OCI-LY1 (cell line): ENCODE results near the gene POLE2.
"Not testable (repeated sequence)": the region's sequence is repeated elsewhere in the genome, so short reads cannot be mapped to it uniquely, and the experiment has no call there.

Experiments
- H2AFZ ChIP-seq: fragments of 200-600 bp; sonication (generic), shearing (Covaris generic); 2 replicates; pipeline ENCODE4 v1.6.0; 2014; ENCODE audit warnings: antibody characterized with exemption, mild to moderate bottlenecking, low read length
- H3F3A ChIP-seq: fragments of 200-600 bp; sonication (generic), shearing (Covaris generic); 2 replicates; pipeline ENCODE4 v1.6.0; 2014; ENCODE audit warnings: mild to moderate bottlenecking, antibody characterized with exemption, low read length, moderate library complexity; ENCODE audit not compliant: insufficient read depth
- H3K27ac ChIP-seq: fragments of 200-600 bp; sonication (generic); 2 replicates; pipeline ENCODE4 v1.5.1; 2014; ENCODE audit warnings: low read length, mixed run types, mild to moderate bottlenecking, low read depth; ENCODE audit not compliant: poor library complexity, severe bottlenecking
- H3K27me3 ChIP-seq: fragments of 200-600 bp; sonication (generic); 2 replicates; pipeline ENCODE4 v1.6.0; 2014; ENCODE audit warnings: antibody characterized with exemption, mild to moderate bottlenecking, low read length, moderate library complexity; ENCODE audit not compliant: insufficient read depth
- H3K36me3 ChIP-seq: fragments of 200-600 bp; sonication (generic); 2 replicates; pipeline ENCODE4 v1.6.1; 2014; ENCODE audit warnings: mild to moderate bottlenecking, antibody characterized with exemption, low read length, moderate library complexity, mixed read lengths; ENCODE audit not compliant: insufficient read depth
- H3K4me1 ChIP-seq: fragments of 200-600 bp; sonication (generic); 2 replicates; pipeline ENCODE4 v1.5.1; 2014; ENCODE audit warnings: mild to moderate bottlenecking, low read length, moderate library complexity; ENCODE audit not compliant: insufficient read depth, severe bottlenecking
- H3K4me2 ChIP-seq: fragments of 200-600 bp; sonication (generic), shearing (Covaris generic); 2 replicates; pipeline ENCODE4 v1.6.1; 2014; ENCODE audit warnings: low read length
- H3K4me3 ChIP-seq: fragments of 200-600 bp; sonication (generic); 2 replicates; pipeline ENCODE4 v1.5.1; 2014; ENCODE audit warnings: low read length, low read depth, mild to moderate bottlenecking, mixed read lengths; ENCODE audit not compliant: poor library complexity, severe bottlenecking
- H3K79me2 ChIP-seq: fragments of 200-600 bp; shearing (Covaris generic); 2 replicates; pipeline ENCODE4 v1.6.1; 2016; ENCODE audit warnings: mixed run types, low read length, mixed read lengths; ENCODE audit not compliant: insufficient read depth
- H3K9ac ChIP-seq: fragments of 200-600 bp; sonication (generic), shearing (Covaris generic); 2 replicates; pipeline ENCODE4 v1.6.1; 2014; ENCODE audit warnings: mild to moderate bottlenecking, low read length, mixed read lengths
- H3K9me2 ChIP-seq: fragments of 200-600 bp; sonication (generic), shearing (Covaris generic); 2 replicates; pipeline ENCODE4 v1.6.1; 2014; ENCODE audit warnings: low read depth, mild to moderate bottlenecking, low read length, mixed read lengths
- H3K9me3 ChIP-seq: fragments of 200-600 bp; shearing (Covaris generic); 2 replicates; pipeline ENCODE4 v1.6.1; 2014; ENCODE audit warnings: low read length, mixed read lengths
- H4K20me1 ChIP-seq: fragments of 200-600 bp; sonication (generic), shearing (Covaris generic); 2 replicates; pipeline ENCODE4 v1.6.0; 2016; ENCODE audit warnings: mild to moderate bottlenecking, low read length; ENCODE audit not compliant: insufficient read depth
- EZH2 ChIP-seq: fragments of 200-600 bp; sonication (generic), shearing (Covaris generic); IDR thresholded peaks from 2 replicates; pipeline ENCODE4 v1.8.0; 2017; ENCODE audit warnings: borderline replicate concordance, mixed run types, mild to moderate bottlenecking, antibody characterized with exemption, low read length, moderate library complexity, mixed read lengths
- TF ChIP-seq, protein P1 (sequence below): fragments of 200-600 bp; sonication (generic), shearing (Covaris generic); IDR thresholded peaks from 2 replicates; pipeline ENCODE4 v1.5.1; 2017; ENCODE audit warnings: mild to moderate bottlenecking, antibody characterized with exemption, low read length, moderate library complexity, mixed read lengths

The POLE2 gene

DNA sequence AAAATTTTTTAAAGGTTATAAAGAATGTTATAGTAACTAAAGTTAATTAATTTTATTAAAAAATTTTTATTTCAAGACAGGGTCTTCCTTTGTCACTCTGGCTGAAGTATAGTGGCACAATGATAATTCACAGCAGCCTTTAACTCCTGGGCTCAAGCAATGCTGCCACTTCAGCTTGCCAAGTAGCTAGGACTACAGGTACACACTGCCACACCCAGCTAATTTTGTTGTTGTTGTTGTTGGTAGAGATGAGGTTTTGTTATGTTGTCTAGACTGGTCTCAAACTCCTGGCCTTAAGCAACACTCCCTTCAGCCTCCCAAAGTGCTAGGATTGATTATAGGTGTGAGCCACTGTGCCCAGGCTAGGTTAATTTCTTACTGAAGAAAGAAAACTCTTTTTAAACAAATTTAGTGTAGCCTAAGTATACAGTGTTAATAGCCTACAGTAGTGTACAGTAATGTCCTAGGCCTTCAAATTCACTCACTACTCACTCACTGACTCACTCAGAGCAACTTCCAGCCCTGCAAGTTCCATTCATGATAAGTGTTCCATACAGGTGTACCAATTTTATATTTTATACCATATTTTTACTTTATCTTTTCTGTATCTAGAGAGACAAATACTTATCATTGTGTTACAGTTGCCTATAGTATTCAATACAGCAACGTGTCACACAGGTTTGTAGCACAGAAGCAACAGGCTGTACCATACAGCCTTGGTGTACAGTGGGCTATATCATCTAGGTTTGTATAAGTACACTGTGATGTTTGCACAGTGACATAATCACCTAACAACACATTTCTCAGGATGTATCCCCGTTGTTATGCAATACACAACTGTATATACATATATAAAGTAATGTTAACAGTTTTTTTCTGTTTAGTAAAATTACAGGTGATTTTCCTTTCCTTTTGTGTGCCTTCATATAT is 28.2 kb downstream of the POLE2 start:
- Histone ChIP-seq H3K27ac (no peak overlapping the region), H3K36me3 (peaks cover 29% of the 10 kb centered on the region), H3K4me2 (no peak overlapping the region), H3K9ac (no peak overlapping the region), H3K9me2 (no peaks in the 10 kb centered on the region), H3K27me3 (no peaks in the 10 kb centered on the region), H3K79me2 (no peaks in the 10 kb centered on the region), H3K9me3 (no peaks in the 10 kb centered on the region), H3K4me1 (no peaks in the 10 kb centered on the region), H4K20me1 (no peaks in the 10 kb centered on the region), H3F3A (no peaks in the 10 kb centered on the region), H3K4me3 (no peak overlapping the region), H2AFZ (no peak overlapping the region)
- TF ChIP-seq, protein P1, sequence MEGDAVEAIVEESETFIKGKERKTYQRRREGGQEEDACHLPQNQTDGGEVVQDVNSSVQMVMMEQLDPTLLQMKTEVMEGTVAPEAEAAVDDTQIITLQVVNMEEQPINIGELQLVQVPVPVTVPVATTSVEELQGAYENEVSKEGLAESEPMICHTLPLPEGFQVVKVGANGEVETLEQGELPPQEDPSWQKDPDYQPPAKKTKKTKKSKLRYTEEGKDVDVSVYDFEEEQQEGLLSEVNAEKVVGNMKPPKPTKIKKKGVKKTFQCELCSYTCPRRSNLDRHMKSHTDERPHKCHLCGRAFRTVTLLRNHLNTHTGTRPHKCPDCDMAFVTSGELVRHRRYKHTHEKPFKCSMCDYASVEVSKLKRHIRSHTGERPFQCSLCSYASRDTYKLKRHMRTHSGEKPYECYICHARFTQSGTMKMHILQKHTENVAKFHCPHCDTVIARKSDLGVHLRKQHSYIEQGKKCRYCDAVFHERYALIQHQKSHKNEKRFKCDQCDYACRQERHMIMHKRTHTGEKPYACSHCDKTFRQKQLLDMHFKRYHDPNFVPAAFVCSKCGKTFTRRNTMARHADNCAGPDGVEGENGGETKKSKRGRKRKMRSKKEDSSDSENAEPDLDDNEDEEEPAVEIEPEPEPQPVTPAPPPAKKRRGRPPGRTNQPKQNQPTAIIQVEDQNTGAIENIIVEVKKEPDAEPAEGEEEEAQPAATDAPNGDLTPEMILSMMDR, result no peak
- no peak for TF ChIP-seq EZH2

DNA sequence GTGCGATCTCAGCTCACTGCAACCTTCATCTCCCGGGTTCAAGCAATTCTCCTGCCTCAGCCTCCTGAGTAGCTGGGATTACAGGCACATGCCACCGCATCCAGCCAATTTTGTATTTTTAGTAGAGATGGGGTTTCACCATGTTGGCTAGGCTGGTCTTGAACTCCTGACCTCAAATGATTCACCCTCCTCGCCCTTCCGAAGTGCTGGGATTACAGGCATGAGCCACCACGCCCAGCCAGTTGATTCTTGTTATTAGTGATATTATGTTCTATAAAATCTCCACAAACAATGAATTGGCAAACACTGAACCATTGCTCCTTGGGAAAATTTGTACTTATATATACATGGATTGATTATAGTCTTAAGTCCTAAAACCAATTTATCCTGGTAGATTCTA is 30.5 kb downstream of the POLE2 start:
- H2AFZ ChIP-seq, H3K27me3 ChIP-seq, H3K79me2 ChIP-seq, H3K9me3 ChIP-seq, H3K9ac ChIP-seq, H3K9me2 ChIP-seq, H3K4me3 ChIP-seq, H3K4me2 ChIP-seq, H3F3A ChIP-seq, H3K27ac ChIP-seq, H4K20me1 ChIP-seq, H3K4me1 ChIP-seq: not testable (repeated sequence)
- H3K36me3 ChIP-seq, result peaks cover 29% of the 10 kb centered on the region

DNA sequence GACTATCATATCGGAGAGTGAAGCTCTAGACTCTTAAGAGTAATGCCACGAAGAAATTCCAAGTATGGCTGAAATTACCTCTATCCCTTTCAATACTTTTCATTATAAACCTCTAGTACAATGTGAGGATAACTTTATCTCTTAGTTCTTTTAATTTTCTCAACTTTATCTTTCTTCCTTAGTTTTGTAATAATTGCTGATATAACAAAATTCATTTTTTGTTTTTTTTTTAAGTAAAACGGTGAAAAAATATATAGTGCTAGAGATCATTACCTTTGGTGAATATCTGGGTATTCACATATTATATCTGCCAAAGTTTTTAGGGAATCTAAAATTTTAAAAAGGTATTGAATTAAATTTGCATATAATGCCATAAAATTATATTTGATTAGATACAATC is 33.5 kb downstream of the POLE2 start:
- TF ChIP-seq EZH2, result no peak
- TF ChIP-seq, protein P1, result no peak

GRCh38 chr14:49653508-49653907 is 34.5 kb downstream of the POLE2 start:
- no peaks in the 10 kb centered on the region for H4K20me1 ChIP-seq
- H2AFZ ChIP-seq, result no peak overlapping the region
- no peaks in the 10 kb centered on the region for H3K27me3 ChIP-seq
- H3F3A ChIP-seq, result no peaks in the 10 kb centered on the region
- no peak overlapping the region for H3K4me3 ChIP-seq
- H3K4me1 ChIP-seq, result no peaks in the 10 kb centered on the region
- no peak overlapping the region for H3K9ac ChIP-seq
- peaks cover 36% of the 10 kb centered on the region for H3K36me3 ChIP-seq
- TF ChIP-seq EZH2, result no peak
- TF ChIP-seq, protein P1, result no peak
- H3K27ac ChIP-seq, result no peak overlapping the region
- no peaks in the 10 kb centered on the region for H3K79me2 ChIP-seq
- no peaks in the 10 kb centered on the region for H3K9me3 ChIP-seq
- no peaks in the 10 kb centered on the region for H3K9me2 ChIP-seq
- H3K4me2 ChIP-seq, result no peak overlapping the region

More for the DNA sequence above, 33.5 kb downstream of the POLE2 start:
- Histone ChIP-seq H3K36me3 (peaks cover 32% of the 10 kb centered on the region), H3K27ac (no peak overlapping the region), H3K4me3 (no peak overlapping the region), H3K27me3 (no peaks in the 10 kb centered on the region), H2AFZ (no peak overlapping the region), H3K9ac (no peak overlapping the region), H3F3A (no peaks in the 10 kb centered on the region), H3K4me1 (no peaks in the 10 kb centered on the region), H3K4me2 (no peak overlapping the region), H3K79me2 (no peaks in the 10 kb centered on the region), H4K20me1 (no peaks in the 10 kb centered on the region), H3K9me2 (no peaks in the 10 kb centered on the region), H3K9me3 (no peaks in the 10 kb centered on the region)
